HG03025 (cell line): ENCODE results near the gene TSPYL1.
"Not testable (repeated sequence)": the region's sequence is repeated elsewhere in the genome, so short reads cannot be mapped to it uniquely, and the experiment has no call there.

ENCODE experiments used
- ATAC-seq: cut with Tn5 transposase; IDR thresholded peaks from one replicate; pipeline ENCODE4 v1.9.1; 2021; ENCODE audit warnings: mild to moderate bottlenecking, moderate library complexity; ENCODE audit not compliant: unreplicated experiment, low FRiP score

Gene TSPYL1

DNA sequence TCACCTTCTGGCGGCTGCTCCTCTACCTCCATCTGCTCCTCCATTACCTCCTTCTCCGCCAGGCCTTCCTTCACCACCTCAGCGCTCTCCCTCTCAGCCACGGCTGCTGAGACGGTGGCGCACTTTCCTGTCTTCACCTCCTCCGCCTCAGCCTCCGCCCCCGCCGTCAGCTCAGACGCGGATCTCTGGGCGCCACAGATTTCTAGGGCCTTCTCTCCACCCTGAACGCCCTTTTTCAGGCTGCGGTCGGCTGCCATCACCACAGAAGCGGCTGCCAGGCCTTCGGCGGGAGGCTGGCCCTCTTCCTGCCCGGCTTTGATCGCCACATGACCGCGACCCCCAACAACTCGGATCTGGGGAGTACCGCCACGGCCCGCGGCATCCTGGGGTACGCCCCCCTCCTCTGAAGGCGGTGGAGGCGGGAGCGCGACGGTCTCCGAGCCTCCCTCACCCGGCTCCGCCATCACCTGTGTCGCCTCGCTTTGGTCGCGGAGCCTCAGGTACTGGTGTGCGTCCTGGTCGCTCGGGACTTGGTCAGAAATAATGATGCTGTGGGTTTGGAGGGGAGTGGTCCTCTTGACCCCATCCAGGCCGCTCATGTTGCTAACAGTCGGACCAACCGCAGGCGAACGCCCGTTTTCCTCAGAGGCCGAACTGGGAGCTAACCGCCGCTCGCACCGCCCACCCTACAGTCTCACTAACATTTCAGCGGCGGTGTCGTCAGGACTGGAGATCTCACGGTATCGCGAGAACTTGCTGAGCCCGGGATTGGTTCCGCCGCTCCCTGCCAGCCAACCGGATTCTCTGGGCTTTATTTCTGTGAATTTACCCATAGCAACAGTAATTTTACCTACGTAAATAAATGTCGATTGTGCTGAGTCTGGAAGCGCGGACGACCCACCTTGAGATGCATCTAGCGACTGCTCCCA is at the start of gene TSPYL1:
TSS of gene TSPYL1 (minus strand) at position 699 of the 929 bp plus-strand sequence. CDS start at position 599, 100 bp downstream.
- peak; percentile 95 for ATAC-seq

DNA sequence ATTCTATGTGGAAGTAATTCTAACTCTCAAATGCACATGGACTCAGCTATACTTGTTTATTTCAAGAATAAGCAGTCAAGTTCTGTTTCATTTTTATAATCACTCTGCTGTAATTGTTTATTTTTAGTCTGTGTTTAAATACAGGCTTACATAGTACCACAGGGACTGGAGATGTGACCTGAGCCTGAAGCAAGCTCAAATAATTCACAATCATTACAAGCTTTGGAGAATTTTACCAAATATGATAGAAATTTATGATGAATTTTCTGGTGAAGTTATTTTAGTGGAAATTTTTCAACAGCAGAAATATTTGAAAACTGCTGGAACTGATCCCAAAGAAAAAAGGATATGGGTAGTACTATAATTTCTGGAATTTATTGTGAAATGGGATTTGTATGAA is 49.4 kb upstream of the TSPYL1 start:
- no peak for ATAC-seq

DNA sequence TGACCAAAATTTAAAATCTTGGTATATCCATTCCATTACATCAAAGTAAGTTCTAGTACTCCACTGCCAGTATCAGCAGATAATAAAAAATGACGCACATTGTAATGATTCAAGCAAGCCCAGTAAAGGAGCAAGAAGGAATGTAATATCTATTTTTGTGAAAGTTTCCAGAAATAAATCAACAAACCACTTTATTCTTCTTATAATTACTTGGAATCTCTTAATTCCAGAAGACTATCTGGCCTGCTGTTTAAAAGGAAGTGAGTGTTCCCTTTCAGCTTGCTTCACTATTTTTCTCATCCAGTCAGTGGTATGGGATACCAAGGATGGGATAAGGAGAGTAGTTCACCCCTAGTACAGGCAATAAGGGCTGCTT is 48.8 kb upstream of the TSPYL1 start:
- no peak for ATAC-seq

DNA sequence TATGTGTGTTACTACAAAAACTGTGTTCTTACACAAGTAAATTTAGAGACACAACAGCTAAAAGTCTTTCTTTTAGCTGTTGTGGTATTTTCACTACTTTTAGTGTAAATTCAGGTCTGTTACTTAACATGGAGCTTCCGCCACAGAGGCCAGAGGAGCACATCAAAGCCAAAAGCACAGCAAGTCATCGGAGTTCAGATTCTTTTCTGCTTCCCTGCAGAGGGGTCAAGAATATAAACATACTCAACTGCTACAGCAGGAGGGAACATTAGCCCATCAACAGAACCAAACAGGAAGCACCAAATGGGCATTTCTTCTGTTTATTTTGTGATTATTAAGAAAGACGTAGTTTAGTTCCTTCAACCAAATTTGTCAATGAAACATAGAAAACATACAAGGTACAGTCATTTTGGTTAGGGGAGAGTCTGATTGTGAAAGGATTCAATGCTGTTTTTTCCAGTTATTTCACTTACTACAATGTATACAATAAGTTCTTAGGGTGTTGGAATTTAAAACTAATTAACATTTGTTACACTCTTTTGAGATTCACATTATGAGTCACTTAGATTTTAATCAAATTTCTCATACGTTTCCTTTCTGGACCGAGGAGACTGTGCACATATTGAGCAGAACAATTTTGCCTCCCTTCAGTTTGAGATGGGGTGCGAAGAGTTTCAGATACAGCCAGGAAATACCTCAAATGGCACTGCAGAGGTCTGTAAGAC is 48.2 kb upstream of the TSPYL1 start:
- no peak for ATAC-seq

DNA sequence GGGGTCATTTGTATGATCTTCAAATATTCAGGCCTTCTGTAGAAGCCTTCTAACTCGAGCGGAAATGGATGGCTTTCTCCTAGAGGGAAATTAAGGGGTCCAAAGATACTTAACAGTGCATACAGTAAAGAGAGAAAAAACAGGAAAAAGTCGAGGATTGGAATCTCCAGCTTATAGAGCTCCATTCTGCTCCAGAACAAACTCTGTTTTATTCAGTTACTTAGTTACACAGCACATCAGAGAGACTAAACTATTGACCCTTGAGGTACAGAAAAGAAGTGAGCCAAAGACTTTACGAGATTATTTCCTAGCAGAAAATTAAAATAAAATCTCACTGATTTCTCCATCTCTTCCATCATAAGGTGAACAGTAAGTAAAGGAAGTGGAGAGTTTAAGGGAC is 47.3 kb upstream of the TSPYL1 start:
- no peak for ATAC-seq

DNA sequence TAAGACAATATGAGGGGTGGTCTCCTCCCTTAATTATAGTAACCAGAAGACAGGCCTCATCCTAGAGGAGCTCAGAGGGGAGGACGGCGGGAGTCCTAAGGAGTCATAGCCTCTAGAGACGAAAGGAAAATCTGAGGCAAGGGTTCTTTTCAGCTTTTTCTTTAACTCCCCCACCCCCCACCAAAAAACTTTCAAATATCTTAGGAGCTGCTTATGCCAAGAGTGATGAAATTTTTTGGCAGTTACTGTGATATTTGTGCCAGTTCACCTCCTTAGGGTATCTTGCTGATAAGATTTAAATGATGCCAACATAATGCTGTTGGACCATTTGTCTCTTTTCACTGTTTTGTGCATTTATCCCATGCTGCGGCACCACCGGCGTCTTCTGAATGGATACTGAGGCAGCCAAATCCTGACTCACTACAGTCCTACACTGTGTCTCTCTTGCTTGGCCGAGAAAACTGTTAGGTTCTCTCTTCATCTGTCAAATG is 46.5 kb upstream of the TSPYL1 start:
- ATAC-seq: no peak

DNA sequence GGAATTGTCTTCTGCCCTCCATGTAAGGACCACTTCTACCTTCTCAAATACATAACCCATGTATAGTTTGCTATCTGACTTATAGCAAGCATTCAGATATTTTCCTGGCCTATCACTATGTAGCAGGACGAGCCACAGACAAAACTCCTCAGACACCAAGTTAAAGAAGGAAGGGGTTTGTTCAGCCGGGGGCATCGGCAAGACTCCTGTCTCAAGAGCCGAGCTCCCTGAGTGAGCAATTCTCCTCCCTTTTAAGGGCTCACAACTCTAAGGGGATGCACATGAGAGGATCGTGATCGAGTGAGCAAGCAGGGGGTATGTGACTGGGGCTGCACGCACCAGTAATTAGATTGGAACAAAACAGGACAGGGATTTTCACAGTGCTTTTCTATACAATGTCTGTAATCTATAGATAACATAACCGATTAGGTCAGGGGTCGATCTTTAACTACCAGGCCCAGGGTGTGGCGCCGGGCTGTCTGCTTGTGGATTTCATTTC is 46.0 kb upstream of the TSPYL1 start:
- ATAC-seq: not testable (repeated sequence)

DNA sequence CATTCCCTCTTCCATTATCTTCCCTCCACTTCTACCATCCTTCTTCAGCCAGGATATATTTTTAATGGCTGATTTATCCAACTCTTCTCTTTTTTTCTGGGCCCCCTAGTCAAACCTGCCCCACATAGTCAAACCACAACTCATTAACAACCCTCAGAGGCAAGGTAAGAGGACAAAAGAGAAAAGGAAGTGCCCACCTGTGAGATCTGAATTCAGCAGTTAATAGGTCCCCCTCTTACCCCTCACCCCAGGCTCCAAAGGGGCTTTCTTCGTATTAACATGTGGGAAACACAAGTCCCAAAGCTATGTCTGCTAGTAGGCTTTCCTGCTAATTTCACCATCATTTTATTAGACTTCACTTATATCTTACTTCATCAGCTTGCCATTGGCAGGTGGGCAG is 44.1 kb upstream of the TSPYL1 start:
- ATAC-seq: no peak

DNA sequence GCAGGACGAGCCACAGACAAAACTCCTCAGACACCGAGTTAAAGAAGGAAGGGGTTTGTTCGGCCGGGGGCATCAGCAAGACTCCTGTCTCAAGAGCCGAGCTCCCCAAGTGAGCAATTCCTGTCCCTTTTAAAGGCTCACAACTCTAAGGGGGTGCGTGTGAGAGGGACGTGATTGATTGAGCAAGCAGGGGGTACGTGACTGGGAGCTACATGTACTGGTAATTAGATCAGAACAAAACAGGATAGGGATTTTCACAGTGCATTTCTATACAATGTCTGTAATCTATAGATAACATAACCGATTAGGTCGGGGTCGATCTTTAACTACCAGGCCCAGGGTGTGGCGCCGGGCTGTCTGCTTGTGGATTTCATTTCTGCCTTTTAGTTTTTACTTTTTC is 42.2 kb upstream of the TSPYL1 start:
- ATAC-seq: not testable (repeated sequence)

DNA sequence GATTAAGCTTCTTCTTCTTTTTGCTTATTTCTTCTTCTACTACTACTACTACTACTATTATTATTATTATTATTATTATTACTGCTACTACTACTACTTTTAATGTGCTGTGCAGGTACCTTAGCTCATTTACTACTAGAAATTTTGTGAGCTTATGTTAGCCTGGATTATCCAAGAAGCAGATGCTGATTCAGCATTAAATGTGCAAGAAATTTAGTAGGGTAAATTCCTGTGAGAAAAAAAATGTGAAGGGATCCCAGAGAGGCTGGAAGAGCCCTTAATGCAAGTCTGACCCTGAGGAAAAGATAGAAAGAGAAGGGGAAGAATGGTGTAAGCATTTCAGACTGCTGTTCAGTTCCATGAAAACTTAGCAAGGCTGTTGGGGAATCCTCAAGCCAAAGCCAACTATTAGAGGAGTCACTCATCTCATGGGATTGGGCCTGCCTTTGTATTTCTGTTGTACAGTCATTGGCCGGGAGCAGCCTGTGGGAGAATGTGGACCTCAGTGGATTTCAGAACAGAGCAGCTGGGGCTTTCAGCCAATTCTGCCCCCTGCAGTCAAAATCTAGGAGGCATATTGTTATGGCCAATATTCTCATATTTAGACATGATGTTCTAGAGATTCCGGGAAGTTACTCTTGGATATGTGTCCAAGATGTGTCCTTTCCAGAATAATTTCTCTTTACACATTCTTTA is 37.2 kb upstream of the TSPYL1 start:
- no peak for ATAC-seq

DNA sequence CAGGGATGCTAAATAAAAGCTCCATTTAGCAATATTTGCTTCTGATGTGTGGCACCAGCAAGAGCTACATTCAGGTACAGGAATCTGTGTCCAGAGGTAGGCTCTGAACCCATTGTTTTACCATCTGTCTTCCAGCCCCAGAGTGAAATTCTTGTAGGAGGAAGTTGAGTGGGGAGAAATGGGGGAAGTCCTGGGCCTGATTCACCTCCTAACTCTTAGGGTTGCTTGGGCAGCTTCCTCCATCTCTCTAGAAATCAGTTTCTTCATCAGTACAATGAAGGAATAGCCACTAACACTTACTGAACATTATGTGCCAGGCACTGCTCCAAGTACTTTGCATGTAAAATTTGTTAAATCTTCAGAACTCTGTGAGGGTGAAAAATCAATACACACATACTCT is 35.1 kb upstream of the TSPYL1 start:
- peak; percentile 45 for ATAC-seq

DNA sequence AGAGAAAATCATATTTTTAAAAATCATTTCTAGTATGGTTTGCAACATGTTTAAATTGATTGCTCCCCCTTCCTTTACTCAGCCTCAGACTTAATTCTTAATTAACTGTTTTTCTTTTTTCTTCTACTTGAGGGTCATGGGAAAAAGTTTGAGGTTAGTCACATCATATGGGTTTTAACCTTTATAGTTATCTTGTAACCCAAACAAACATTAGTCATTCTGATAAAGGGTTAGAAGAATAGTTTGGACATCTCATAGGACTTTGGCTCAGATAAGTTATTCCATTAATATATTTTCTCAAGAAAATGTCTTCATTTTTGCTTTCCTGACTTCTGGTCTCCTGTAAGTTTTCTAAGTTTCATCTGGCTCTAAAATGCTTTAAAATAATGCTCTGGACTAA is 34.5 kb upstream of the TSPYL1 start:
- no peak for ATAC-seq

DNA sequence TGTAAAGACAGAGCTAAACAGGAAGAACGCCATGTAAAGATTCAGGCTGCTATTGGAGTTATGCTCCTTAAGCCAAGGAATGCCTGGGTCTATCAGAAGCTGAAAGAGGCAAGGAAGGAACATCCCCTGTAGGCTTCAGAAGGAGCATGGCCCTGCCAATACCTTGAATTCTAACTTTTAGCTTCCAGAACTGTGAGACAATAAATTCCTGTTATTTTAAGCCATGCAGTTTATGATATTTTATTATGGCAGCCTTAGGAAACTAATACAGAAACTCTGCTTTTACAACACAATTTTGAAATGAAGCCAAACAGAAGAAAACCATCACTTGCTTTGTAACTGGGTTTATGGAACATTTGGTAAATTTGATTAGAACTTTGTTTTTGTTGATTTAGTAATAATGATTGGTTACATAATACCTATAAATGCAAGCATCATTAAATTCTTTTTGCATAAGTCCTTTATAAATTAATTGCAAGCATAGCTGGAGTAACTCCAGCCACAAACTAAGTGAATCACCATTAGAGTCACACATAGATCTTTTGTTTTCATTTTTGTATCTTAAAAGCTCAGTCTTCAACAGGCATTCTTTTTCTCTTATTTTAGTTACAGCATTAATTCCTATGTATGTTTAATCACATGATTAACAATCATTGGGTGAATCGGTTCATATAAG is 33.5 kb upstream of the TSPYL1 start:
- no peak for ATAC-seq

DNA sequence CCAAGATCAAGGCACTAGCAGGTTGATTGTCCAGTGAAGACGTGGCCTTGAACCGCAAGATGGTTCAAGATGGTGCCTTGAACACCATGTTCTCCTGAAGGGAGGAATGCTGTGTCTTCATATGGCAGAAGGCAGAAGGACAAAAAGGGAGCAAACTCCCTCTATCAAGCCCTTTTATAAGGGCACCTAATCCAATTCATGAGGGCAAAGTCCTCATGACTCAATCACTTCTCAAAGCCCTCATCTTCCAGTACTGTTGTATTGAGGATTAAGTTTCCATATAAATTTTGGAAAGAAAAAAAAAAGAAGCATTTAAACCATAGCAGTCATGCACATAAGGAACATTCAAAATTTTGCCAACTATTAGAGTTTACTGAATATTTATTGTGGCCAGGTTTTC is 29.9 kb upstream of the TSPYL1 start:
- ATAC-seq: no peak

DNA sequence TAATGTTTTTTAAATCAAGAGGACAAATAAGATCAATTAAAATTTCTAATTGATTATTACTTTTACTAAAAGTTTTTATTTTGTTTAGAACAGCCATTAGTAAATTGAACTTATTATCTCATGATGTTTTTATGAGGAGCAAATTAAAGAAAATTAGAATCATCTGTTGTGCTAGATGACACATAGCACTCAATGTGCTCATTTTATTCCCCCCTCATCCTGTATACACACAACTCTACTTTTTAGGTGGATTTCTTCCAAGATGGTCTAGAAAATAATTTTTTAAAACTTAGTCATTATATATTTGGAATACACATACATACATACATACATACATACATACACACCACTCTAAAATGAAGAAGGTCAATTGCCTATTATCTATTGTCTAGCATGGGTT is 29.3 kb upstream of the TSPYL1 start:
- no peak for ATAC-seq

DNA sequence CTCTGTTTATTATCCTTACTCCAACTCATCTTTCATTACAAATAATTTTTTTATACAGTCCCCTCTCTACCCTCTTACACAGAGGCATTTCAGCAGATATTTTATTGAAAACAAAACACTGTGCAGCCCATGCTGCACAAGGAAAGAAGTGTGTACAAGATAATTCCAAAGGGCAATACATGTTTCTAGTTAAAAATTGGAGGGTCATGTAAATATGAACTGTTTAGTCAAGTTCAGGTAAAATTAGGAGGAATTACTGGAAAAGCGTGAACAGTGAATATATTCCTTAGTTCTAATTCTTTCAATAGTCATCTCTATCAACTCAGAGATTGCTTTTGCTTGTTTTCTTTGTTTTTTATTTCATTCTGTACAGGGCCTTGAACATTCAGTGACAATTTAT is 27.9 kb upstream of the TSPYL1 start:
- ATAC-seq: no peak

DNA sequence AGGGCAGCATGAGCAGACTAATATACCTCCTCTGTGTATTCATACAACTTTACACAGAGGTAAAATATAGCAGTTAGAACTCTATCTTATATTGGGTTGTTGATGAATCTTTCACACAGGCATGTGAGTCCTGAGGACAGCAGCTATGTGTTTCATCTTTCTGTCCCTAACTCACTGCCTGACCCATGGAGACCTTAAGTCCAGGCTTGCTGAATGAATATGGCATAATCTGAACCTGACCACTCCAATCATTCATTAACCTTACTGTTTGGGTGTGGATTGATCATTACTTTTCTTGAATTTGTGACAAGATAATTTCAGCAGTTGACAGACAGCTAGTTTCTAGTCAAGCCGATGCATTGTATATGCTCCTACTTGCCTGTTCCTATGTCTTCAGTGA is 27.3 kb upstream of the TSPYL1 start:
- ATAC-seq: no peak

DNA sequence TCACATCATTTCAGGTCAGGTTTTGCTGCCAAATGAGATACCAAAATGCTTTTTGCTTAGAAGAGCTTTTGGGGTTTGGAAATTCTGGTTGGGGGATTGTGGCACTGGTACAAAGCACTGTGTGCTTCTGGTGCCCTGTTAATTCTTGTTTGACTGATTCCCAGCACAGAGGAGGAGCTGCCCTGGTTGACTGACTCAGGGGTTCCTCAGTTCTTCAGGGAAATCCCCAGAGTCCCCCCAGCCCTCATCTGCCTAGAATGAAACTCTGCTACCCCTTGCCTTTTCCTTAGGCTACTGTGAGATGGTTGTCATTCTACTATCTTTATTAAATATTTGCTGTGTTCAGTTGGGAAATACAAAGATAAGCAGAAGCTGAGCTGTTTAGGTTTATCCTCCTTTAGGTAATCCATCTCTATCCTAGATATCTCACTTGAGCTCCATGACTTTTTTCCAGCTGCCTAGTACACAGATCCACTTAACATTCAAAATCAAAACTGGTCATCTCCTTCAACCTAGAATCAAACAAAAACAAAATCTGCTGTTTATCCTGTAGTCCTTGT is 24.9 kb upstream of the TSPYL1 start:
- no peak for ATAC-seq

DNA sequence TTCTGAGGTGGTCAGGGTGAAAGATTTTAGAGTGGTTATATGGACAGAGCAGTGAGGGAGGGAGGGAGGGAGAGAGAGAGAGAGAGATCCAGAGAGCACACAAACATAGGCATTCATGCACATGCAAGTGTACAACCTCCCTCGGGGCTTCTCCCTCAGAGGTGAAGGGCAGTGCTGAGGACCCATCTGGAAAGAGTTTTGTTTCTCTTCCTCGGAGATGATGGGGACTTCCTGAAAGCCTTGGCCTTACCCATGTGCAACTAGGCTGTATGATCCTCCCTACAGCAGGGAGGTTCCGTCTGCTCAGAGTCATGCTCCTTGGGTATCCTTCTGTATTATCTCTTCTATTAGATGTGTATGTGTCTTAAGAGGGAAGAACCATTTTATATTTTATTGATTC is 21.4 kb upstream of the TSPYL1 start:
- no peak for ATAC-seq

DNA sequence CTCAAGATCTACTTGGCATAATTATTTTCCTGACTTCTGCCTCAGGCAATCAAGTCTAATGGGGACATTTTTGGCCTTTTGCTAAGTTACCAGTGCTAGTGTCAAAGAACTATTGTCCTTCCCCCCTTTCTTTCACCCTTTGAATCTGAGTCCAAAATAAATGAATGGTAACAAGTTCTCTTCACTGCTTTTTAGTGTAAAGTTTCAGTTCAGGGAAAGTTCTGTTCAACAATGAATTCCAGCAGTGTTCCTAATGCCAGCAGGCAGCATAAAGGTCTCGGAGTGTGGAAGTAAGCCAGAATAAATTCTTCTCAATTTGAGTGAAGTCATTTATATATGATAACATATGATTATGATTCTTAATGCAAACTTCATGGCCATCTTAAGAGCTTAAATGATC is 20.8 kb upstream of the TSPYL1 start:
- ATAC-seq: no peak
